ENCODE measurements around the gene MAPK7. TPM values are rescaled to one million over a fixed set of nuclear protein-coding genes. Genes with fewer than 3 reads are reported as not detected.

MAPK7 gene
- total RNA-seq, 1 experiment from 2014 or later: 14.5 TPM

GRCh38 chr17:19409509-19409908 is 31.2 kb downstream of the MAPK7 start:
- CTCF ChIA-PET: interaction anchor here (0.6 to 0.9 kb wide), 3 partner anchors 8 to 44 kb away, joined by 3 read pairs; no protein-coding TSS in a partner anchor
- Mint-ChIP-seq H3K9me3 (ENCODE audit: unreplicated experiment) (no peaks in the 10 kb centered on the region), H3K27me3 (ENCODE audit: insufficient read depth, unreplicated experiment) (no peaks in the 10 kb centered on the region), H3K4me1 (ENCODE audit: insufficient read depth, unreplicated experiment) (peaks cover 15% of the 10 kb centered on the region), H3K4me3 (ENCODE audit: unreplicated experiment) (no peak overlapping the region), H3K27ac (ENCODE audit: low read depth, unreplicated experiment) (no peak overlapping the region), H3K36me3 (ENCODE audit: insufficient read depth, unreplicated experiment) (peaks cover 5% of the 10 kb centered on the region)
- BruUV-seq (replicated peaks): no TSS peak
- intact Hi-C loops (cut with micrococcal nuclease): no loop called here
- no peak for TF ChIP-seq CTCF (IDR thresholded peaks at IDR 0.05; ENCODE audit: unreplicated experiment)
- POLR2A ChIA-PET: interaction anchor here (0.8 to 1.0 kb wide), 2 partner anchors 16 to 31 kb away, joined by 3 to 4 read pairs; partner anchors contain the start of gene MAPK7
- peak; percentile 86 for DNase-seq (ENCODE audit: unreplicated experiment)

- intact Hi-C loops (cut with micrococcal nuclease): no loop called here
- H3K27me3 Mint-ChIP-seq (ENCODE audit: insufficient read depth, unreplicated experiment): no peaks in the 10 kb centered on the region
- no peaks in the 10 kb centered on the region for H3K9me3 Mint-ChIP-seq (ENCODE audit: unreplicated experiment)
- DNase-seq (ENCODE audit: unreplicated experiment): no peak
- ChIA-PET POLR2A (interaction anchor here (0.6 to 1.0 kb wide), 3 partner anchors 15 to 280 kb away, joined by 3 to 4 read pairs (median 3); partner anchors contain the start of gene MAPK7), CTCF (no interaction called here)
- no peak overlapping the region for H3K27ac Mint-ChIP-seq (ENCODE audit: low read depth, unreplicated experiment)
- TF ChIP-seq CTCF (IDR thresholded peaks at IDR 0.05; ENCODE audit: unreplicated experiment): no peak
- H3K36me3 Mint-ChIP-seq (ENCODE audit: insufficient read depth, unreplicated experiment): peaks cover 5% of the 10 kb centered on the region
- no TSS peak for BruUV-seq (replicated peaks)
- H3K4me3 Mint-ChIP-seq (ENCODE audit: unreplicated experiment): no peak overlapping the region
- H3K4me1 Mint-ChIP-seq (ENCODE audit: insufficient read depth, unreplicated experiment): peaks cover 15% of the 10 kb centered on the region
These were observed 31.8 kb downstream of the MAPK7 start for GRCh38 chr17:19410091-19410490.

GRCh38 chr17:19410875-19411620 is 32.8 kb downstream of the MAPK7 start, which contains the start of gene RNF112:
RNF112 (plus strand) TSS chr17:19411232; CDS start chr17:19411409, 177 bp downstream.
- Mint-ChIP-seq H3K4me1 (ENCODE audit: insufficient read depth, unreplicated experiment) (peaks cover 15% of the 10 kb centered on the region), H3K9me3 (ENCODE audit: unreplicated experiment) (no peaks in the 10 kb centered on the region), H3K4me3 (ENCODE audit: unreplicated experiment) (no peak within 1 kb of the TSS), H3K27ac (ENCODE audit: low read depth, unreplicated experiment) (no peak within 1 kb of the TSS), H3K27me3 (ENCODE audit: insufficient read depth, unreplicated experiment) (no peaks in the 10 kb centered on the region), H3K36me3 (ENCODE audit: insufficient read depth, unreplicated experiment) (peaks cover 5% of the 10 kb centered on the region)
- no peak for DNase-seq (ENCODE audit: unreplicated experiment)
- ChIA-PET POLR2A (no interaction called here), CTCF (interaction anchor here (0.6 kb wide), 1 partner anchor 14 kb away, joined by 3 read pairs; no protein-coding TSS in a partner anchor)
- intact Hi-C loops (cut with micrococcal nuclease): no loop called here
- TF ChIP-seq CTCF (IDR thresholded peaks at IDR 0.05; ENCODE audit: unreplicated experiment): no peak
- no TSS peak for BruUV-seq (replicated peaks)

GRCh38 chr17:19411631-19412030 is 33.3 kb downstream of the MAPK7 start:
- H3K4me3 Mint-ChIP-seq (ENCODE audit: unreplicated experiment): no peak overlapping the region
- H3K27ac Mint-ChIP-seq (ENCODE audit: low read depth, unreplicated experiment): no peak overlapping the region
- DNase-seq (ENCODE audit: unreplicated experiment): no peak
- no peaks in the 10 kb centered on the region for H3K27me3 Mint-ChIP-seq (ENCODE audit: insufficient read depth, unreplicated experiment)
- H3K4me1 Mint-ChIP-seq (ENCODE audit: insufficient read depth, unreplicated experiment): peaks cover 15% of the 10 kb centered on the region
- ChIA-PET POLR2A (no interaction called here), CTCF (interaction anchor here (0.6 kb wide), 1 partner anchor 13 kb away, joined by 3 read pairs; no protein-coding TSS in a partner anchor)
- TF ChIP-seq CTCF (IDR thresholded peaks at IDR 0.05; ENCODE audit: unreplicated experiment): no peak
- BruUV-seq (replicated peaks): no TSS peak
- peaks cover 5% of the 10 kb centered on the region for H3K36me3 Mint-ChIP-seq (ENCODE audit: insufficient read depth, unreplicated experiment)
- intact Hi-C loops (cut with micrococcal nuclease): no loop called here
- H3K9me3 Mint-ChIP-seq (ENCODE audit: unreplicated experiment): no peaks in the 10 kb centered on the region

All from MCF 10A (cell line).